GM13976 (cell line): ENCODE data around the gene CLDN24.

ENCODE experiments used
- DNase-seq: peaks from one replicate; pipeline ENCODE4 v3.0.0; 2012; ENCODE audit warnings: low spot score
- CTCF ChIP-seq: IDR thresholded peaks from 2 replicates; pipeline ENCODE4 v1.5.1; 2012; ENCODE audit warnings: borderline replicate concordance, mild to moderate bottlenecking; ENCODE audit not compliant: insufficient read depth; ENCODE audit errors: extremely low read depth, missing control alignments, control extremely low read depth
- in situ Hi-C: fragments of 300-500 bp; cut with MboI; formaldehyde crosslinking; loops from one replicate; pipeline ENCODE4 v1.12.0; 2022; ENCODE audit warnings: low sequenced_read_pairs, mixed read lengths, inconsistent platforms; ENCODE audit not compliant: unreplicated experiment

Gene CLDN24

GRCh38 chr4:183320211-183321059, 1.8 kb downstream of the CLDN24 start, which contains the start of gene CLDN22:
TSS of gene CLDN22 (minus strand) at chr4:183320276. CDS start at chr4:183320218, 58 bp downstream.
- no peak for DNase-seq
- TF ChIP-seq CTCF = no peak
- in situ Hi-C loops = no loop called here

GRCh38 chr4:183318656-183319055, 3.6 kb downstream of the CLDN24 start:
- no peak for TF ChIP-seq CTCF
- in situ Hi-C loops = no loop called here
- DNase-seq = no peak

GRCh38 chr4:183314806-183315205, 7.4 kb downstream of the CLDN24 start:
- no peak for TF ChIP-seq CTCF
- in situ Hi-C loops = no loop called here
- DNase-seq = no peak

- TF ChIP-seq CTCF = no peak
- no peak for DNase-seq
- in situ Hi-C loops = no loop called here
Measured at GRCh38 chr4:183314336-183314735, 7.9 kb downstream of the CLDN24 start.

- in situ Hi-C loops = no loop called here
- TF ChIP-seq CTCF = no peak
- DNase-seq = no peak
Measured at GRCh38 chr4:183312841-183313240, 9.4 kb downstream of the CLDN24 start.

GRCh38 chr4:183306811-183307210, 15.4 kb downstream of the CLDN24 start:
- DNase-seq = no peak

More at GRCh38 chr4:183306811-183307210, 15.4 kb downstream of the CLDN24 start:
- in situ Hi-C loops = no loop called here
- no peak for TF ChIP-seq CTCF
